ENCODE data around the gene CADPS2.
"Not testable (repeated sequence)": the region's sequence is repeated elsewhere in the genome, so short reads cannot be mapped to it uniquely, and the experiment has no call there.

Gene CADPS2

DNA sequence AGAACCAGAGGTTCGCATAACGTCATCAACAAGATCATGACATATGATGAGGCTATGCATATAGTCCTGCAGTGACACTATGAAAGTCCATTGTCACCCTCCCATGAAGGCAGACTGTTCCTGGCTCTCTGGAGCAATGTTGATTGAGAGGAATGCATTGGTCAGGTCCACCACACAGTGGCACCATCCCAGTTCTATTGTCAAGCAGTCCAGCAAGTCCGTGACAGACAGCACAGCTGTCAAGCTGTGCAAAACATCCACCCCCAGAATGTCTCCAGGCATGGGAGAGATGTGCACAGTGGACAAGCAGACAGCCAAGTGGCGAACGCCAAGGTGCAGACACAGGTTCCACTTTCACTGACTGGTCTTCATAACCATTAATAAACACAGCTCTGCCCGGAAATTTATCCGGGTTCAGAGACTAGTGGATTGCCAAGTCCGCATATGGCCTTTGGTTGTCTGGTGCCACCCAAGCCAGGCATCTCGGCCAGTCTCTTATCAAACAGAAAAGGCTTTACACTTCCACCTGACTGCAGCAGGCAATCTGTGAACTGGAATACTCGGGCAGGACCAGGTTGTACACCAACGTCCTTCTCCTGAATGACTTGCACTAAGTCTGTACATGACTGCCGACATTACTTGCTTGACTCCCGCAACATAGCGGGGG is 194.6 kb downstream of the CADPS2 start:
- no peak overlapping the region for H3K4me3 ChIP-seq (ENCODE audit: low read length)
- TF ChIP-seq, protein P1, sequence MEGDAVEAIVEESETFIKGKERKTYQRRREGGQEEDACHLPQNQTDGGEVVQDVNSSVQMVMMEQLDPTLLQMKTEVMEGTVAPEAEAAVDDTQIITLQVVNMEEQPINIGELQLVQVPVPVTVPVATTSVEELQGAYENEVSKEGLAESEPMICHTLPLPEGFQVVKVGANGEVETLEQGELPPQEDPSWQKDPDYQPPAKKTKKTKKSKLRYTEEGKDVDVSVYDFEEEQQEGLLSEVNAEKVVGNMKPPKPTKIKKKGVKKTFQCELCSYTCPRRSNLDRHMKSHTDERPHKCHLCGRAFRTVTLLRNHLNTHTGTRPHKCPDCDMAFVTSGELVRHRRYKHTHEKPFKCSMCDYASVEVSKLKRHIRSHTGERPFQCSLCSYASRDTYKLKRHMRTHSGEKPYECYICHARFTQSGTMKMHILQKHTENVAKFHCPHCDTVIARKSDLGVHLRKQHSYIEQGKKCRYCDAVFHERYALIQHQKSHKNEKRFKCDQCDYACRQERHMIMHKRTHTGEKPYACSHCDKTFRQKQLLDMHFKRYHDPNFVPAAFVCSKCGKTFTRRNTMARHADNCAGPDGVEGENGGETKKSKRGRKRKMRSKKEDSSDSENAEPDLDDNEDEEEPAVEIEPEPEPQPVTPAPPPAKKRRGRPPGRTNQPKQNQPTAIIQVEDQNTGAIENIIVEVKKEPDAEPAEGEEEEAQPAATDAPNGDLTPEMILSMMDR (IDR thresholded peaks at IDR 0.05; ENCODE audit: insufficient read depth, low read depth, low read length, missing control alignments) = no peak
- no peak for DNase-seq (ENCODE audit: low read depth)

DNA sequence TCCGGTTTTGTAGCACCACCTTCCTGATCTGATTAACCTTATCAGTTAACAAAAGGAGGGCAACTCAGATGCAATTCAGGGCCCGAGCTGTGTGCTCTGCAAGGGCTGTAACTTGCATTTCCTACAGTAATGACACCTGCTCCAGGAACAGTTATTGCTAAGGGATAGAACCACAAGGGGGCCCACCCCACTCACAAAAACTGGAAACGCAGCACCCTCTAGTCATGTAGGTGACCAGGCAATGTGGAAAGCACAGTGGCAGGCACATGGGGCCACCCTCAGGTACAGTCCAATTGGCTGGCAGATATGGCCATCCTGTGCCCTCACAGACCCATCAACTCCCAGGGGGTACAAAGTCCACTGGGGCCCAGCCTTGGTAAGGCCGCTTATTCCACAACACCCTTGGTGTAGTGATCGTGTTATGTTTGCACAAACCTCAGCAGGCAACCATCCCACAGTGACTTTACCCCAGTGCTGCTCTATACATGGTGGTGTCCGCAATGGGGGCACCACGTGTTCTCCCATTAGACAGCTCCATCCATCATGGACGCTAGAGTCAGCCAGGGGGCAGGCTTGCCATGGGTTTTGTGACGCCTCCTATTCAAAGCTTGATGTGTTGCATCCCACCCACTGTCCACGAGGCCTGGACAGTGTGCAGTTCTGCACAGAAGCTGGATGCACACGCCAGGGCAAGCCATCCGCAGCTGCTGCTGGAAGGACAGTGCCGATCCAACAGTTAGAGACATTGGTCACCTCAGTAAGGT is 196.7 kb downstream of the CADPS2 start:
- no peak for DNase-seq (ENCODE audit: low read depth)
- H3K4me3 ChIP-seq (ENCODE audit: low read length) = no peak overlapping the region
- TF ChIP-seq, protein P1 (IDR thresholded peaks at IDR 0.05; ENCODE audit: insufficient read depth, low read depth, low read length, missing control alignments) = no peak

DNA sequence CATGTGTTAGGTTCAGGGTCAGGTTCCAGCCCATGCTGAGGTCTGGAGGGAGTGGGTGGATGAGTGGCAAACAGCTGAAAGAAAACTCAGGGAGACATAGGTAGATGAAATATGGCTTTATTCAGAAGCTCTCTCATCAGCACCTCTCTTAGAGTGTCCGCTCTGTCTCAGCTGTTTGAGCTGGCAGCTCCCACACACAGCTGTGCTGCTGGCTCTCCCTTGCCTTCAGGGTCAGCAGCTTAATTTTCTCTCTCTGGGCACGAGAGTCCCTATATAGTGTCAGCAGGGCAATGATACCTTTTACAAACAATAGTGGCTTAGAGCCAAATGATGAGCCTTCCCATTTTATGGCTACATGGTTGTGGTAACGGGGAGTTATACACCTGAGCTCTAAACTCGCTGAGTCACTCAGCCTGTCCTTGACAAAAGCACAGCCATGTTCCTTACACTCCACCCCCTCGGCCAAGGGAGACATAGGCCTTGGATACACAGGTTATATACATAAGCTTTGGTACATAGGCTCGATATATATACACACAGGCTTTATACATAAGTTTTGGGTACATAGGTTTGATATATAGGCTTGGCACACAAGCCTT is 197.8 kb downstream of the CADPS2 start:
- H3K4me3 ChIP-seq (ENCODE audit: low read length) = no peak overlapping the region
- DNase-seq (ENCODE audit: low read depth) = no peak
- TF ChIP-seq, protein P1 (IDR thresholded peaks at IDR 0.05; ENCODE audit: insufficient read depth, low read depth, low read length, missing control alignments) = no peak

DNA sequence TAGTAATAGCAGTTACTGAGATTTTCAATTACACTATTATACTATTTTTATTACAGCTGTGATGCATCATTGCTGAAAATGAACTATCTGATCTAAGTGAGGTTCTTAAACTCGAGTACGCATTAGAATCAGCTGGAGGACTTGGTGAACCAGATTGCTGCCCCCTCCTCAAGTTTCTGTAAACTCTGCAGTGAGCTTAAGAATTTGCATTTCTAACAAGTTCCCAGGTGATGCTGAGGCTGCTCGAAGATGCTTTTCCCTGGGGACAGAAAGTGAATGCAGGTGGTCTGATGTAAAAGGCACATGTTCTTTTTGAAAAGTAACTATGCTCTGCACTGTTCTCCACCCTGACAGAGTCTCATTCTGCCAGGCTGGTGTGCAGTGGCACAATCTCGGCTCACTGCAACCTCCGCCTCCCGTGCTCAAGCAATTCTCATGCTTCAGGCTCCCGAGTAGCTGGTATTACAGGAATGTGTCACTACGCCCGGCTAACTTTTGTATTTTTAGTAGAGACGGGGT is 199.8 kb downstream of the CADPS2 start:
- DNase-seq (ENCODE audit: low read depth) = no peak
- H3K4me3 ChIP-seq (ENCODE audit: low read length) = no peak overlapping the region
- TF ChIP-seq, protein P1 (IDR thresholded peaks at IDR 0.05; ENCODE audit: insufficient read depth, low read depth, low read length, missing control alignments) = no peak

DNA sequence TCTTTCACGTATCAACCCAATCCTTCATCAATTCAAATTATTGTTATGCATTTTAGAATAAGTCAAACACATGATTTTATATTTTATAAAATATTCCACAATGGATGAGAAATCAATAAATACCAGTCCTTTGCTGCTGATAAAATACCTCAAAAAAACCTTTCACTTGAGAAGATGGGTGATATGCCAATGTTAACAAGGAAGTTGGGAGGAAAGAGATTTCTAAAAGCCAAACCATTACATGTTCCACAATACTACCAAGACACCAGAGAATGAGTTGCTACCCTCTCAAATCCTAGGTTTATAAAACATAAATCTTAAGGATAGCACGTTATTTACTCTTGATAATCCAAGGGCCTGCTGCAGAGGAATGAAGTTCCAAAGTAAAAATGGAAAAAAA is 201.8 kb downstream of the CADPS2 start:
- DNase-seq (ENCODE audit: low read depth) = no peak
- TF ChIP-seq, protein P1 (IDR thresholded peaks at IDR 0.05; ENCODE audit: insufficient read depth, low read depth, low read length, missing control alignments) = no peak
- no peak overlapping the region for H3K4me3 ChIP-seq (ENCODE audit: low read length)

DNA sequence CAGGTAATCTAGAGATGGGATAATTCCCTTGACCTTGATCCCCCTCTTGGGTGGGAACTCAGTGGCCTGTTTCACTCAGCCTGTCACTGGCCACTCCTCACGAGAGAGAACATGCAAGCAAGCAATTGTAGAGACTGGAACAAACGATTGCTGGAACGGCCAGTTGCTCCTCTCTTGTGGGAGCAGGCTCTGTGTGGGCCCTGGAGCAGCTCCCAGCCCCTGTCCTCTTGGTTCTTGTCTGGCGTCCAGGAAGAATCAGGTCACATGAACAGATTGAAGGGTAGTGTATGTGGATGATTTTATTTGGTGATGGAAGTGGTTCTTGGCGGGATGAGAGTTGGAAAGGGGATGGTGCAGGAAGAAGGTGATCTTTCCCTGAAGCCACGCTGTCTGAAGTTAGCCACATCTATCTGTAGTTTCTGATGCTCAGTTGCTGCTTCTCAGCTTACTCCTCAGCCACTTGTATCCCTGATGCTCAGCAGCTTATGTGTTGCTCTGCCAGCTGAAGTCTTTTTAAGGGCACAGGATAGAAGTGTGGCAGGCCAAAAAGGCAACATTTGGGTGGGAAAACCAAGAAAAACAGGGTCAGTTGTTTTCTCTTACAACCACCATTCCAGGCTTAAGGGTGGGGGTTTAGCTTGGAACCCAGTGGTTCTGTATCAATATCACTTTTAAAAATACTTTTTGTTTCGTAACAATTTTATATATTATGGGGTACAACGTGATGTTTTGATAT is 203.3 kb downstream of the CADPS2 start:
- DNase-seq (ENCODE audit: low read depth) = no peak
- TF ChIP-seq, protein P1 (IDR thresholded peaks at IDR 0.05; ENCODE audit: insufficient read depth, low read depth, low read length, missing control alignments) = no peak
- H3K4me3 ChIP-seq (ENCODE audit: low read length) = no peak overlapping the region

DNA sequence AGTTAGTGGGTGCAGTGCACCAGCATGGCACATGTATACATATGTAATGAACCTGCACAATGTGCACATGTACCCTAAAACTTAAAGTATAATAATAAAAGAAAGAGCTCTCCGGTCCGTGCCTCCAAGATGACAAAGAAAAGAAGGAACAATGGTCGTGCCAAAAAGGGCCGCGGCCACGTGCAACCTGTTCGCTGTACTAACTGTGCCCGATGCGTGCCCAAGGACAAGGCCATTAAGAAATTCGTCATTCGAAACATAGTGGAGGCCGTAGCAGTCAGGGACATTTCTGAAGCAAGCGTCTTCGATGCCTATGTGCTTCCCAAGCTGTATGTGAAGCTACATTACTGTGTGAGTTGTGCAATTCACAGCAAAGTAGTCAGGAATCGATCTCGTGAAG is 205.1 kb downstream of the CADPS2 start:
- DNase-seq (ENCODE audit: low read depth); H3K4me3 ChIP-seq (ENCODE audit: low read length): not testable (repeated sequence)

Data from epithelial cell of esophagus (primary cell).